Mesenchymal stem cell (in vitro differentiated cells and primary cell): ENCODE measurements around the gene ABHD12B.

Experiments used
- DNase-seq: peaks from one replicate; pipeline ENCODE4 v3.0.0-alpha.2; 2013
- H2AFZ ChIP-seq: one replicate; pipeline ENCODE4 v1.6.1; 2013; ENCODE audit warnings: low read depth, mild to moderate bottlenecking, control low read depth, inconsistent platforms, low read length, moderate library complexity
- H2AK5ac ChIP-seq: 2 replicates; pipeline ENCODE4 v1.6.1; 2013; ENCODE audit warnings: low read length, moderate library complexity, mild to moderate bottlenecking, inconsistent platforms; ENCODE audit not compliant: severe bottlenecking
- H2BK120ac ChIP-seq: one replicate; pipeline ENCODE4 v1.6.1; 2013; ENCODE audit warnings: low read depth, mild to moderate bottlenecking, inconsistent platforms, low read length, moderate library complexity
- H2BK12ac ChIP-seq, 2 experiments: one replicate each; pipeline ENCODE4 v1.6.1; 2013; ENCODE audit warnings: inconsistent platforms in 2 of 2, low read length in 2 of 2, mild to moderate bottlenecking in 2 of 2, moderate library complexity in 2 of 2, control low read depth in 1 of 2
- H2BK15ac ChIP-seq: one replicate; pipeline ENCODE4 v1.6.1; 2013; ENCODE audit warnings: mild to moderate bottlenecking, low read depth, inconsistent platforms; ENCODE audit not compliant: poor library complexity, severe bottlenecking
- H2BK5ac ChIP-seq: 2 replicates; pipeline ENCODE4 v1.6.1; 2013; ENCODE audit warnings: low read depth, mild to moderate bottlenecking, low read length, control low read depth, inconsistent platforms; ENCODE audit not compliant: poor library complexity, severe bottlenecking
- H3K14ac ChIP-seq, 2 experiments: one replicate each; pipeline ENCODE4 v1.6.1; 2013; ENCODE audit warnings: inconsistent platforms in 2 of 2, low read length in 2 of 2, control low read depth in 1 of 2, mild to moderate bottlenecking in 1 of 2, moderate library complexity in 1 of 2
- H3K18ac ChIP-seq, 2 experiments: one replicate each; pipeline ENCODE4 v1.6.1; 2013; ENCODE audit warnings: inconsistent platforms in 2 of 2, low read length in 2 of 2, control low read depth in 1 of 2, low read depth in 1 of 2, mild to moderate bottlenecking in 1 of 2
- H3K23ac ChIP-seq, 2 experiments: one replicate each; pipeline ENCODE4 v1.6.1; 2013; ENCODE audit warnings: inconsistent platforms in 2 of 2, low read length in 2 of 2, mild to moderate bottlenecking in 2 of 2, moderate library complexity in 2 of 2, control low read depth in 1 of 2
- H3K27ac ChIP-seq: 2 replicates; pipeline ENCODE4 v1.5.1; 2013; ENCODE audit warnings: mild to moderate bottlenecking, moderate library complexity, low read length, control low read depth, inconsistent platforms; ENCODE audit not compliant: poor library complexity, severe bottlenecking
- H3K27me3 ChIP-seq, 2 experiments: 2 replicates each; pipeline versions ENCODE4 v1.6.1 to v1.7.0; 2013; ENCODE audit warnings: low read length in 2 of 2, mild to moderate bottlenecking in 2 of 2, moderate library complexity in 2 of 2, control low read depth in 1 of 2, inconsistent platforms in 1 of 2; ENCODE audit not compliant: control insufficient read depth in 1 of 2, insufficient read depth in 1 of 2
- H3K36me3 ChIP-seq, 2 experiments: 2 replicates each; pipeline versions ENCODE4 v1.6.1 to v1.7.0; 2013; ENCODE audit warnings: low read length in 2 of 2, control low read depth in 1 of 2, inconsistent platforms in 1 of 2, low read depth in 1 of 2, mild to moderate bottlenecking in 1 of 2; ENCODE audit not compliant: insufficient read depth in 2 of 2, control insufficient read depth in 1 of 2
- H3K4ac ChIP-seq, 2 experiments: one replicate each; pipeline ENCODE4 v1.6.1; 2013; ENCODE audit warnings: inconsistent platforms in 2 of 2, low read length in 2 of 2, mild to moderate bottlenecking in 2 of 2, moderate library complexity in 2 of 2, control low read depth in 1 of 2, low read depth in 1 of 2
- H3K4me1 ChIP-seq: 2 replicates; pipeline ENCODE4 v1.6.1; 2013; ENCODE audit warnings: low read depth, low read length, control low read depth; ENCODE audit not compliant: control insufficient read depth, insufficient read depth
- H3K4me2 ChIP-seq: 2 replicates; pipeline ENCODE4 v1.6.1; 2013; ENCODE audit warnings: low read length, mild to moderate bottlenecking, inconsistent platforms; ENCODE audit not compliant: poor library complexity, severe bottlenecking
- H3K4me3 ChIP-seq, 2 experiments: 2 replicates each; pipeline versions ENCODE4 v1.5.1 to v1.7.0; 2013; ENCODE audit warnings: low read length in 2 of 2, mild to moderate bottlenecking in 2 of 2, control low read depth in 1 of 2, low read depth in 1 of 2; ENCODE audit not compliant: insufficient read depth in 1 of 2
- H3K79me1 ChIP-seq: replicated peaks from 2 replicates; pipeline ENCODE4 v1.6.1; 2013; ENCODE audit warnings: mild to moderate bottlenecking, control low read depth, low read length, inconsistent platforms; ENCODE audit not compliant: poor library complexity, severe bottlenecking
- H3K9ac ChIP-seq: 2 replicates; pipeline ENCODE4 v1.7.0; 2013; ENCODE audit warnings: mild to moderate bottlenecking, low read length, moderate library complexity
- H3K9me3 ChIP-seq: 2 replicates; pipeline ENCODE4 v1.7.0; 2013; ENCODE audit warnings: mild to moderate bottlenecking, low read length; ENCODE audit not compliant: control insufficient read depth
- H4K8ac ChIP-seq: one replicate; pipeline ENCODE4 v1.6.1; 2013; ENCODE audit warnings: inconsistent platforms, mild to moderate bottlenecking, low read length, moderate library complexity
- H4K91ac ChIP-seq: one replicate; pipeline ENCODE4 v1.6.1; 2013; ENCODE audit warnings: mild to moderate bottlenecking, low read length, inconsistent platforms
- WGBS: methylation state at CpG from one replicate; pipeline ENCODE4 v1.1.7; 2013; ENCODE audit warnings: mixed read lengths; 5-methylcytosine and 5-hydroxymethylcytosine counted together

ABHD12B gene

DNA sequence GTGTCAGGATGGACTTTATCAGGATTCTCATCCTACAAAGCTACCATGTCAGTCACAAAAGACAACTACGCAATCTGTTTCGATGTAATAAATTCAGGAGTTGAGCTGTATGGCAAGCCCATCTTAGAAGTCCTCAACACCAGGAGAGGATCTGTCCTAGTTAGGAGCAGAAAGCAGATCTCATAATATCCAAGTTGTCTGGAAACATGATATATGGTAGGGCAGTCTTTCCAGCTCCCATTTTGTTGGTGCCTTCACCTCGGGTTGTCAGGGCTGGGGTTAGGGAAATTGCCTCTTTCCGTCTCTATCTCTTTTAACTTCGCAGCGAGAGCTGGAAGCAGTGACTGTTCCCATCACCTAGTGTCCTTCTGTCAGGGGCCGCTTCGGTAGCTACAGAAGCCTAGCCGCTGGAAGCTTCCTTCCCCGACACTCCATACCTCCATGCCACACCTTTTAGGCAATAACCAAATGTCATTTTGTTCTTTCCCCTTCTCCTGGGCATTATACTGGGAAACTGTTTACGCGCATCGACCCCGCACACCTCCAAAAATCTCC, 42.3 kb upstream of the ABHD12B start:
- peaks cover 17% of the 10 kb centered on the region for H3K79me1 ChIP-seq
- H3K36me3 ChIP-seq, result peaks cover 0 to 6% of the 10 kb centered on the region in 2 experiments
- no peak overlapping the region for H4K8ac ChIP-seq
- H3K9ac ChIP-seq, result peak overlapping the region; percentile 78
- H3K4me3 ChIP-seq, result peak overlapping the region; percentile 87 to 92
- no peak overlapping the region for H2BK15ac ChIP-seq
- no peak overlapping the region for H3K14ac ChIP-seq
- H2AK5ac ChIP-seq, result no peak overlapping the region
- H3K4me2 ChIP-seq, result peak overlapping the region; percentile 93
- H2BK12ac ChIP-seq, result no peak overlapping the region
- H3K4ac ChIP-seq, result peak overlapping the region; percentile 11 to 39
- peak overlapping the region in 1 of 2 experiments; percentile 38 for H3K18ac ChIP-seq
- no peak overlapping the region for H2BK120ac ChIP-seq
- no peaks in the 10 kb centered on the region for H3K9me3 ChIP-seq
- H2AFZ ChIP-seq, result no peak overlapping the region
- H3K23ac ChIP-seq, result no peak overlapping the region
- no peaks in the 10 kb centered on the region for H3K27me3 ChIP-seq
- no peak overlapping the region for H4K91ac ChIP-seq
- no peak for DNase-seq
- H3K27ac ChIP-seq, result no peak overlapping the region
- 10% methylated on average over 14 of the region's 14 CpGs for WGBS
- H2BK5ac ChIP-seq, result no peak overlapping the region
- H3K4me1 ChIP-seq, result peaks cover 2% of the 10 kb centered on the region

DNA sequence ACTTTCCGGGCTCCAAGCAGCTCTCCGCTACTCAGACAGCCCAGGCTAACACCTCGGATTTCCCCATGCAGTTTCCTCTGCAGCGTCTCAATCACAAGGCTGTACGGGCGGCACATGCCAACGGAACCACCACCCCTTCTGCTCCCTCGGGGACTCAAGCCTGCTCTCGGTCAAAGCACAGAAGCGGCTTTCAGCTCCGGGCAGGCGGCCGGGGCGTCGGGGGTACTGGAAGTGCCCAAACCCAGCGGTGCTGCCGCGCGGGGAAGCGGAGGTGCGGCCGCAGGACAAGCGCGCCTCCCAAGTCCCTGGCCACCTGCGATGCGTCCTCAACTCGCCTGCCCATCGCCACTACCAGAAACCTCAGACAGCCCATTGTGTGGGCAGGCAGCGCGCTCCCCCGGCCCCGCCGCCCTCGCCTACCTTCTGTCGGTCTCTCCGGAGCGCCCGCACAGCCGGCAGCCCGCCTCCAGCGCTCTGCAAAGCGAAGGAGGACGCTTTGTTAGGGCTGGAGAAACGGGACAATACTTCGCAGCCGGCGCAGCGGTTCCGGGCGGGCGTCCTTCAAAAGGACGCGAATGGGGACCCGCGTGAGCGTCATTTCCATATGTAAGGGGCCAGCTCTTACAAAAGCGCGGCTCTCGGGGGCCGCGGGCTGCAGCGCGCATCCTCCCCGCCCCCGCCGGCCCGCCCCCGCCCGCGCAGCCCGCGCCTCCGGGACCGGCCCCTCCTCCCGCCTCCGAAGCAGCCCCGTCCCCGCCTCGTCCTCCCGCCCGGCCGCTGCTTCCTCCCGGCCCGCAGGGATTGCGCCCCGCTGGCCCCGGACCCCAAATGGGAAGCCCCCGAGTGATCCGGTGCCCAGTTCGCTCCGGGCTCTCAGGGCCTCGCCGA, 41.6 kb upstream of the ABHD12B start:
- H2AFZ ChIP-seq, result peak overlapping the region; percentile 81
- H3K27me3 ChIP-seq, result no peaks in the 10 kb centered on the region
- WGBS, result under 1% methylated on average over 71 of the region's 93 CpGs
- peak overlapping the region; percentile 87 for H2BK5ac ChIP-seq
- peaks cover 15% of the 10 kb centered on the region for H3K79me1 ChIP-seq
- H3K4ac ChIP-seq, result peak overlapping the region; percentile 77 to 86
- H4K91ac ChIP-seq, result peak overlapping the region; percentile 88
- no peaks in the 10 kb centered on the region for H3K9me3 ChIP-seq
- H3K4me3 ChIP-seq, result peak overlapping the region; percentile 87 to 92
- peak overlapping the region; percentile 99 for H2BK15ac ChIP-seq
- H3K36me3 ChIP-seq, result peaks cover 0 to 6% of the 10 kb centered on the region in 2 experiments
- peaks cover 2% of the 10 kb centered on the region for H3K4me1 ChIP-seq
- H3K9ac ChIP-seq, result peak overlapping the region; percentile 78
- peak overlapping the region; percentile 93 for H3K4me2 ChIP-seq
- H2AK5ac ChIP-seq, result no peak overlapping the region
- peak overlapping the region; percentile 75 to 89 for H3K18ac ChIP-seq
- H4K8ac ChIP-seq, result peak overlapping the region; percentile 67
- H3K27ac ChIP-seq, result no peak overlapping the region
- H2BK120ac ChIP-seq, result peak overlapping the region; percentile 67
- H3K14ac ChIP-seq, result peak overlapping the region in 1 of 2 experiments; percentile 96
- H2BK12ac ChIP-seq, result peak overlapping the region in 1 of 2 experiments; percentile 83
- peak; percentile 67 for DNase-seq
- peak overlapping the region in 1 of 2 experiments; percentile 53 for H3K23ac ChIP-seq

DNA sequence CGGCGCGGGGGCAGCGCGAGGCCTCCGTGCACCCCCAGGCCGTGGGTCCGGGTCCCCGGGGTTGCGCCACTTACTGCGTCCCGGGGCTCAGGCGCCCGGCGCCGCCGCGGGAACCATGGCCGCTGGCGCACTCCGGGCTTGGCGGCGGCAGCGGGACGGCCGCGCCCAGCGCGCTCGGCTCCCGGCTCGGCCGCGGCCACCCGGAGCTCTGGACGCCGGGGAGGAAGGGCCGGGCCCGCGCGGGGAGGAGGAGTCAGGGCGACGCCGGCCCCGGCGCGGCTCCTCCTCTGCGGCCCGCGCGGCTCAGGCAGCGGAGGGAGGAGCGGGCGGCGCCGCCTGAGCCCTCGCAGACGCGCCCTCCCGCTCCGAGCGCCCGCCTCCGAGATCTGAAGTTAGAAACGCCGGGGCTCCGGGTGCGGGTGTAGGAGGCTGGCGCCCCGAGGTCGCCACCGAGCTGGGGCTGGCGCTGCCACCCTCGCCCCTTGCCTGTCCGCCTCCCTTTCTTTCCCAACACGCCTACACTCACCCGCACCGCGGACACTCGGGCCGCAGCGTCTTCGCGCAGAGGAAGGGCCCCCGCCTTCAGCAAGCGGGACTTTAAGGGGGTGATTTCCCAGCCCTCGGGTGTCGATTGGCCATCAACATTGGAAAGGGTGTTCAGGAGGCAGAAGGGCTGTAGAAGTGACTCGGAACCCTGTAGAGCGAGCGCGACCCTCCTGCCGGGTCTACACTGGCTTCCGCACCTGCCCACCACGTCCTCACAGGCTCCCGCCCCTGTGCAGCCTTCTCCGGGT, 40.7 kb upstream of the ABHD12B start, which contains the start of gene NIN:
TSS of gene NIN (minus strand) at position 231 of the 794 bp plus-strand sequence. CDS start 9,106 bp downstream, outside the sequence.
- Histone ChIP-seq H3K9ac (peak within 1 kb of the TSS; percentile 81), H2AK5ac (no peak within 1 kb of the TSS), H3K4me2 (peak within 1 kb of the TSS; percentile 93), H2BK15ac (peak within 1 kb of the TSS; percentile 99), H2BK120ac (peak within 1 kb of the TSS; percentile 67), H2BK12ac (peak within 1 kb of the TSS in 1 of 2 experiments; percentile 83), H3K27me3 (no peaks in the 10 kb centered on the region), H3K36me3 (peaks cover 0 to 6% of the 10 kb centered on the region in 2 experiments), H3K23ac (peak within 1 kb of the TSS in 1 of 2 experiments; percentile 79), H2BK5ac (peak within 1 kb of the TSS; percentile 87), H3K4ac (peak within 1 kb of the TSS; percentile 77 to 86), H4K91ac (peak within 1 kb of the TSS; percentile 88), H3K79me1 (peaks cover 12% of the 10 kb centered on the region), H3K27ac (peak within 1 kb of the TSS; percentile 33), H3K4me1 (peaks cover 2% of the 10 kb centered on the region), H3K14ac (peak within 1 kb of the TSS in 1 of 2 experiments; percentile 96), H2AFZ (peak within 1 kb of the TSS; percentile 87), H4K8ac (peak within 1 kb of the TSS; percentile 67), H3K9me3 (no peaks in the 10 kb centered on the region), H3K18ac (peak within 1 kb of the TSS; percentile 92 to 94), H3K4me3 (peak within 1 kb of the TSS; percentile 87 to 92)
- WGBS, result under 1% methylated on average over 54 of the region's 97 CpGs
- DNase-seq, result peak; percentile 82
